ENCODE measurements around the gene INPP5A.

The INPP5A gene

DNA sequence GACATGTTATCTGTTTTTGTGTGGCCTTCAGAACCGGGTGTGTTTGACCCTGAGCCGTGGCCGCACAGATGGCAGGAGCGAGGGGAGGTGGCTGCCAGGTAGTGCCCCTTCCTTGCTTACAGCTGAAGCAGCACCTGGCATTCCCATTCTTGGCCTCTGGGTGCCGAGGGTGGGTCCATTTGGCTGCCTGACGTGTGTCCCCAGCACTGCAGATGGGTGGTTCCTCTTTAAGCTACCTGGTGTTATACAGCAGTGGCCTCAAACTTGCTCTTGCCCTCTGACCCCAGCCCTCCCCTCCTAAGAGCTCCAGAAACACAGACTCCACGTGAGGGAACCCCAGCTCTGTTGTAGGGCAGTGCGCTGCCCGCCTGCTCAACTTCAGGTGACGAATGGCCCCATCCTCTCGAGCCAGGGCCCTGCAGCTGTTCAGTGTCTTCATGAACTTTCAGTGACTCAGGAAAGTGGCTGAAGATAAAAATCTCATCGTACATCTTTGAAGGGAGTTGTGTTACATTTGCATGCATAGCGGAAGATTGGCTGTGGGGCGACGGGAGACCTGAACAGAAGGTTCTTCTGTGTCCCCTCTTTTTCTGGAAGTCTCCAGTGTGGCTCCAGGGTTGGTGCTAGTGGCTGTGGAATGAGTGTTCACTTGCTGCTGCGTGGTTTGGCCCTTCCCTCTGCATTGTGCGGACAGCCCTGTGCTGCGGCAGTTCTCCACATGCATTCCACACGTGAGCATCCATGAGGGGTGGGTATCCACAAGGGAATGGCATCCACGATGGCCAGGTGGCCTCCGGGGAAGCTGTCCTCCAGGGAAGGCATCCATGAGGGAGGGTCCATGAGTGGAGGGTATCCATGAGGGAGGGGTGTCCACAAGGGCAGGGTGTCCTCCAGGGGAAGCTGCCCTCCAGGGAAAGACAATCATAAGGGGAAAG, 91.6 kb downstream of the INPP5A start:
- DNase-seq (ENCODE audit: low read depth), result no peak

DNA sequence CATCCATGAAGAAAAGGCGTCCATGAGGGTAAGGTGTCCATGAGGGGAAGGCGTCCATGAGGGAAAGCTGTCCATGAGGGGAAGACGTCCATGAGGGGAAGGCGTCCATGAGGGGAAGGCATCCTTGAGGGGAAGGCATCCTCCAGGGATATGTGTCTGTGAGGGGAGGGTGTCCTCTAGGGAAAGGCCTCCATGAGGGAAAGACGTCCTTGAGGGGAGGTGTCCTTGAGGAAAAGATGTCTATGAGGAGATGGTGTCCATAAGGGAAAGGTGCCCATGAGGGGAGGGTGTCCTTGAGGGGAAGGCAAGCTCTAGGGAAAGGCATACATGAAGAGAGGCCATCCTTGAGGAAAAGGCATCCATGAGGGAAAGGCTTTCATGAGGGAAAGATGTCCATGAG, 92.6 kb downstream of the INPP5A start:
- DNase-seq (ENCODE audit: low read depth), result no peak

DNA sequence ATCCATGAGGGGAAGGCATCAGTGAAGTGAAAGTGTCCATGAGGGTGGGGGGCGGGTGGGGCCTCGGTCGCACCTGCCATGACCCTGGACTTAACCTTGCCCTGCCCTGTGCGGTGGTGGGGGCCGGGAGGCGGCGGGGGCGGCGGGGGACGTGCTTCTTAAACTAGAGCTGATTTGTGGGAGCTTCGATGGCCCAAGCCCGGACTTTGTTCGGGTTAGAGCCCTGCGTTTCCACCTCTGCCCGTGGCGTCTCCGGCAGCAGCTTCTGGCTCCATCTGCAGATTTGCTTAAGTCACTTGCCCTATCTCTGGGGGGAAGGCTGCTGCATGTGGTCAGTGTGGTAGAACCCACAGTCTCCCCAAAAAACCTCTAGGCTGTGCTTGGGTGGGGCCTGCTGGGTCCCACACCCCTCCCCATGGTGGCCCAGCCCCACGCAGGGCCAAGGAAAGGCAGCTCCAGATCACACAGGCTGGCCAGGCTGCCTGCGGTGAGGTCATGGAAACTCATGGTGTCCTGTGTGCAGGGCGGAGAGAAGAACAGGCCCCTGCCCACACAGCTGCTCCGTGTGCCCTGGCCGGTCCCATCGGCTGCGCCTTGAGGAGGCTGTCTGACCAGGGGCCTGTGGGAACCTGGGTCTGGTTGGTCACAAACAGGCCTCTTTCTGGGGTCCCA, 93.2 kb downstream of the INPP5A start:
- no peak for DNase-seq (ENCODE audit: low read depth)

DNA sequence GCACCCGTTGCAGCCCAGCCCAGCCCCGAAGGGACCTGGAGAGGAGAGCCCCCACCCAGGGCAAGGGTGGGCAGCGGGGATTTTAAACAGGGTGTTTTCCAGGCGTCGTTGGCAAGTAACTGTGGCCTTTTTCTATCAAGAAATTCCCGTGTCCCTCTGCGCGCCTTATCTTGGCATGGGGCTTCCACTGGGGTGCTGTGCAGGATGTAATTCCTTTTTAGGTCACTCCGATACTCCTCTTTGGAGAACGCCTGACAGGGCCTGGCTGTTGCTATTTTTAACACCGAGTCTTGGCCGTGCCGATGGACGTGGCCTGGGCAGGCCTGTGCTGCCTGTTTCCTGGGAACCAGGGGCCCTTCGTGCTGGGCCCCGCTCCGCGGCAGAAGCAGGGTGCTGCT, 93.8 kb downstream of the INPP5A start:
- DNase-seq (ENCODE audit: low read depth), result no peak

DNA sequence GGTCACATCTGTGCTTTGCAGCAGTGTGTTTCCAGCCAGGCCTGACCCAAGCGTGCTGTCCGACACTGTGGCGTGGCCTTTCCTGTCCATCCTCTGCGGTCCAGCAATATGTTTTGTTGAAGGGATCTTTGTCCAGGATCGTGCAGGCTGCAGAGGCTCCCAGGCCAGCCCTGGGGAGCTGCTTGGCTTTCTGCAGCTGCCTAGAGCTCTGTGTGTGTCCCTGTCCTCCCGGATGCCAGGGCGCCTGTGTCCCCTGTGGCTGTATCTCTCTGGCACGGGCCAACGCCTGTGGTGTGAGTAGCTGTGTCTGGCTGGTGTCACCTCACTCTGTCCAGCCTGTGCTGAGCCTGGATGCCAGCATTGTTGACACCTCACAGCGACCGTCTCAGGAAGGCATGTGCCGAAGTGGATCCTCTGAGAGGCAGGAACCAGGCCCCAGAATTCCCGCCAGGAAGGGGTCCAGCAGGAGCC, 94.5 kb downstream of the INPP5A start:
- DNase-seq (ENCODE audit: low read depth), result no peak

DNA sequence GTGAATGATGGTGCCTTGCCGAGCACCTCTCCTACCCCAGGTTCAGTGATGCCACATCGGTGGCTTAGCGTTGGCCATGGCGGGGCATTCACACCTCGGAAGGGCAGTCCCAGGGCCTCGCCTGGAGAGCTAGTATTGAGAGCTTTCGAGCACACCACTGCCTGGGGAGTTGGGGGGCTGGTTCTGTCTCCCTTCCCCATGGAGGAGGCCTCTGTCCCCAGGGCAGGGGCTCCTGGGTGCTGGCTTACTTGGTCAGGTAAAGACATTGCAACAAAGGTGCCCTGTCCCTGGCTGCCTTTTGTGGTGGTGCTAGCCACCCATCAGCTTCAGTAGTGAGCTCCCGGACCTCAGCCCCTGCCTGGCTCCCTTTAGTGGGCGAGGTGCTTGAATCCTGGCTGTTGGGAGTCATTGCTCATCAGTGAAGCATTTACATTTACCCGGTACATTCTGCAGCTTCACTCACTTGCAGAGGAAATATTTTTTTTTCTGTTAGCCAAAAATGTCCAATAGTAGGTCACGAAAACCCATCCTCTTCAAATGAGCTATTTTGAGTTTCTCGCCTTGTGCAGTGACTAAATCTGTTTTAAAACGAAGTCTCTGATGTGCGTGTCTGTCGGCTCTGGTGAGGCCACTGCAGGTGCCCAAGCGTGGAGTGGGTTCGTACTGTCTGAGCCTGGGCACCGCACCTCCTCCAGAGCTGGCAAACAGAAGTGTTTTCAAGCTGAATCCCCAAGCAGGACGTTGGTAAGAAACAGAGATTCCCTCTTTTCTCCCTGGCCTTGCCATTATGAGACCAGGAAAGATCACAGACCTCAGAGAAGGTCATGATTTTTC, 95.5 kb downstream of the INPP5A start:
- no peak for DNase-seq (ENCODE audit: low read depth)

DNA sequence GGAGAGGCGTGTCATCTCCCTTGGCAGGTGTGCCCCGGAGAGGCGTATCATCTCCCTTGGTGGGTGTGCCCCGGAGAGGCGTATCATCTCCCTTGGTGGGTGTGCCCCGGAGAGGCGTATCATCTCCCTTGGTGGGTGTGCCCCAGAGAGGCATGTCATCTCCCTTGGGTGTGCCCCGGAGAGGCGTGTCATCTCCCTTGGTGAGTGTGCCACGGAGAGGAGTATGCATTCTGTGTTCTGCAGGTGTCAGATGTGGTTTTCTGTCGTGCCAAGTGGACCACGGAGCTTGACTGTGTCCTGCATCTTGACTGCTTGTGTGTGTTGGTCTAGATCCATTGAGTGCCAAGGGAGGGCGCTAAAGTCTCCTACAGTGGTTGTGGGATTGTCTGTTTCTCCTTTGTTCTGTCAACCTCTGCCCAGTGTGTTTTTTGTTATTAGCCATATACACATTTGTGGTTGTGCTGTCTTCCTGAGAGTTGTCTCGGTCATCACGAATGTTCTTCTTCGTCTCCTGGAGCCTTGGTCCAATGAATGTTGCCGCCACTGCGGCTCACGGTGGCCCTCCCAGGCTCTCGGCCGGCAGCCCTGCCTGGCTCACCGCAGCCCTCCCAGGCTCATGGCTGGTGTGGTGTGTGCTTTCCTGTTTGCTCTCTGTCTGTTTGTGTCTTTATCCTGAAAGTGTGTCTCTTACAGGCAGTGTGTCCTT, 96.8 kb downstream of the INPP5A start:
- DNase-seq (ENCODE audit: low read depth), result no peak

DNA sequence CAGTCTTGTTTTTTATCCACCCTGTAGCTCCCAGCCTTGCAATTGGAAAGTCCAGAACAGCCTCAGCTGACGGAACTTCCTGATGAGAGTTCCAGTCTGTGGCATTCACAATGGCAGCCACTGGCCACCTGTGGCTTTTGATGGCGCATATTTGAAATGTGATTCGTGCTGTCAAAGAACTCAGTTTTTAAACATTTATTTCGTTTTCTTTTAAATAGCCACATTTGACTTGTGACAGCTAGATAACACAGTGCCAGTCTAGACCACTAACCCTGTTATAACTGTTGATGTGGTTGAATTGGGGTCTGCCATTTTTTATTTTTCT, 97.3 kb downstream of the INPP5A start:
- no peak for DNase-seq (ENCODE audit: low read depth)

DNA sequence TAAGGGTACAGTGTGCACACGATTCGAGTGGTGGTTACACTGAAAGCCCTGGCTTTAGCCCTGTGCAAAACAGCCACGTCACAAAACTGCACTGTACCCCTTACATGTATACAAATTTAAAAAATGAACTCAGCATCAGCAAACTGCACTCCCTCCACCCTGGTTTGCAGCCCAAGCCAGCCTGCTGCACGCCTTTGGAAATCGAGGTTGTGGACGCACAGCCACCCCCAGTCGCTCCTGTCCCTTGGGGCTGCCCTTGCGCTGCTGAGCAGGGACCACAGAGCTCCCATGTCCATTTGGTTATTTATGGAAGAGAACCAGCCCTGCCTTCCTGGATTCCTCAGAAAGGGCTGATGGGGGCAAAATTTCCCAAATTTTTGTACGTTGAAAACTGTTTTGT, 98.8 kb downstream of the INPP5A start:
- no peak for DNase-seq (ENCODE audit: low read depth)

DNA sequence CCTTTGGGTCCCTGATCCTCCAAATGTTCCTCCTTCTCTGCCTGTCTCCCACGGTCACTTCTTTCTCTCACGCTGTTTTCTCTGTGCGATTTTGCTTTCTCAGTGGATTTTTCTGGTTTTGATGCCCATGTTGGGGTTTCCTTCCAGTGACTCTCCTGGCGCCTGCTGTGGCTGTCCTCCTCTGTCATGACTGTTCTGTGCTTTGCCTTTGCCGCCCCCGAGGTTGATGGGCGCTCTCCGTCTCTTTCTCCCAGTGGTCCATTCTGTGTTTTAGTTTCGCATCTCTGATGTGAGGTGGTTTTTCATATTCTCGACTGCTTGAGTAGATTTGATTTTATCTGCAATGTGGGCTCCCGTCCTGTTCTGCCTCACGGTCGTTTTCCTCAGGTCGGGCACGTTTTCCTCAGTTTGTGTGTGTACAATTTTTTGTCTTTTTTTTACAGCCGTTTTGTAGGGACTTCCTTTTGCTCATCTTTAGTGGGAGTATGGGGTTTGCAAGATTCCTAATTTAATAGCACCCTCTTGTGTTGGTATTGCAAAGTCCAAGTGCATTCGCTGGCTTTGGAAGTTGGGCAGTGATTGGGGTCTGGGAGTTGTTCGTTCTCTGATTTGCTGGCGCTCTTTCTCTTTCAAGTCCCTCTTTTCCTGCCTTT, 100.0 kb downstream of the INPP5A start:
- no peak for DNase-seq (ENCODE audit: low read depth)

DNA sequence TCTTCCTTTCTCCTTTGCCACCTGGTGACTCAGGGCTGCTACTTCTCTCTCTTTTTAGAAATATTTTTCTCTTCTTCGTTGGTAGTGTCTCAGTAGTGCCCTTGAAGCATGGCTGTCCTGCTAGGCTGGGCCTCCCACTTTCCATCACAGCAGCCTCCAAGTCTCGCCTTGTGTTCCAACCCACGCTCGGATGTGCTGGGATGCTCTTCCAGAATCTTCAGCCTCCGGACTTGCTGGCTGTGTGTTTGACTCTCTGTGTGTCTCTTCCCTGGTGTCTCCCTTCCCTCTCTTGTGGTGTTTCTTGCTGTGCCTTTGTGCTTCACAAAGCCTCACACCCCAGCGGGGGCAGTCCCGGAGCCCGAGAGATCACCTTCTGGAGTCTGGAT, 100.5 kb downstream of the INPP5A start:
- DNase-seq (ENCODE audit: low read depth), result no peak

DNA sequence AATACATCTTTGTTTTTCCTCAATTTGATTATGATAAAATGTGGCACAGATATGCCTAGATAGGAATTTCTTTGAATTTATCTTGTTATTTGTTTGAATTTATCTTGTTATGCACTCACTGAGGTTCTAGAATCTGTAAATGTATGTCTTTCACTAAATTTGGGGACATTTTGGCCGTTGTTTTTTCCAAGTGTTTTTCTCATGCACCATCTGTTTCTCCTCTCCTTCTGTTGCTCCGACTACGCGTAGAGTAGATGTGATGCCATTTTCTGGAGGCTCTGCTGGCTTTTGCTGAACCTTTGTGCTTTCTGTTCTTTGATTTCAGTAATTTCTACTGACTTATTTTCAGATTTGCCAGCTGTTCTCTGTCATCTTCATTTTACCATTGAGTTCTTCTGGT, 101.9 kb downstream of the INPP5A start:
- no peak for DNase-seq (ENCODE audit: low read depth)

DNA sequence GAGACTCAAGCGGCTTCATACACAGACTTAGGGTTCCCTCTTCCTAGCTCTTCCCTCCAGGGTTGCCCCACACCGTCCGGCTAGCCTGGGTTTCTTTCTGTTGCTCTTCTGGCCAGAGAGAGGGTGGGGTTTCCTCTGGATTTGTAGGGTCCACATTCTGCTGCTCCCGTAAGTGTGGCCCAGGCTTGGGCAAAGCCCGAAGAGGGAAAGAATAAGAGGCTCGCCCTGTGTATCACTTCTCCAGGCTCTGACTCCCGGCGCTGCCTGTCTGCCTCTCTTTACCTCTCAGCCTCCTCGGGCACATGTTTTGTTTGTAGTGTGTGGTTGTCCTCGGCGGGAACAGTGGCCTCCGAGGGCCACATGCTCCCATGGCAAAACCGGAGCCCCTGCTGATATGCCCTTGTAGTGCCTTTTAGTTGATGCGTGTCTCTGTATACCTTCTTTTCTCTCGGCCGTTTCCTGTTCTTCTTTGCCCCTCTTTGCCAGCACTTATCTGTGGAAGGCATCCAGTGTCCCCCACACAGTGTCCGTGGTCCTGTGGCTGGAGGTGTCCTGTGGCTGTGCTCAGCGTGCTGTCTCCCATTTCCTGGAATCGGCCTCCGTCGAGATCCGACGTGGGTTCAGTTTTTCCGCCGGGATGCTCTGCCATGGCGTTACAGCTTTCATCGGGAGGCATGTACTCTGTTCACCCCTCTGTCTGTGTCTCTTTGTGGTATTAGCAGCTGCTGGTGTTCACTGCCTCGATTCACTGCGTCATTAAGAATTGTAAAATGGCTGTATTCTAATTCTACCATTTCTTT, 102.9 kb downstream of the INPP5A start:
- DNase-seq (ENCODE audit: low read depth), result no peak

DNA sequence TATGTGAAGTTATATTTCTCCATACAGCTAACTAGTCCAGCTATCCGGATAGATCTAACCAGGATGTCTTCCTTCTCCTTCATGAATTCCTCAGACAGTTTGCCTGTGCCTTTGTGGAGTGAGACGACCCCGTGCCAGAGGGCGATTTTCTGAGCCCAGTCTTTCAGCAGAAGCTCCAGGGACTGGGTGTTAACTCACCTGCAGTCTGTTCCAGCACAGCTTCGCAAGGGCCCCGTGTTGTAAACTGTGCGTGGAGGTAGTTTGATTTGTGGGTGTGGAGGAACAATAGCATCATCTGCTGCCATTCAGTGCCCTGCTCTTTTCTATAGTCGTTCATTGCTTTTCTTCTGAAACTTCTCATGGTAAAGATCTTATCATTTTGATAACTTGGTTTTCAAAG, 103.8 kb downstream of the INPP5A start:
- DNase-seq (ENCODE audit: low read depth), result no peak

DNA sequence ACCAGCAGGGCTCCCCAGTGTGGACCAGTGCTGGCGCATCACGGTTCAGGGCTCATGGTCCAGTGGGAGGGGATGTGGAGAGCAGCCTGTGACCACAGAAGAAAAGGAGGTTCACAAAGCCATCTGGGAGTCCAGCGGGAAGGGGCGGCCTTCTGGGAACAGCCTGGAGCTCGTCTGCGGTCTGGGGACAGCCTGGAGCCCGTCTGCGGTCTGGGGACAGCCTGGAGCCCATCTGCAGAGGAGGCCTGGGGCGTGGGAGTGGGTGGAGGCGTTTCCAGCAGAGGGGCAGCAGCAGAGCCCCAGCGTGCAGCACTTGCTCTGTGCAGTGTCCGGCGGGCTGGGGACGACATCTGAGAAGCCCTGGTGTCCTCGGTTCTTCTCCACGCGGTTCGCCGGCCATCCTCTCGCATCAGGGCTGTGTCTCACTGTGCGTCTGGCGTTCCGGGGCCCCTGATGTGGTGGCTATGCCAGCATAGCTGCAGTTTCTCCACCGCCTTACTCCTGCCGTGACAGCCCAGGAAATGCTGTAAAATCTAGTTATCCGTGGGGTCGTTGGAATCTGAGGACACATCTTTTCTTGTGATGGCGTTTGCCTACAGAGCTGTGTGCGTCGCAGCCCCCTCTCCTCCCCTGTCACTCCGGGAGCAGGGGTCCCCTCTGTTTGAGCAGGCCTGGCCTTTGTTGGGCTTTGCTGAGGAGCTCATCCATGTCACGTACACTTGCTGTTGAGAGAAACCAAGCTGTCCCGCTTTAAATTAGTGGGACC, 104.6 kb downstream of the INPP5A start:
- DNase-seq (ENCODE audit: low read depth), result no peak

DNA sequence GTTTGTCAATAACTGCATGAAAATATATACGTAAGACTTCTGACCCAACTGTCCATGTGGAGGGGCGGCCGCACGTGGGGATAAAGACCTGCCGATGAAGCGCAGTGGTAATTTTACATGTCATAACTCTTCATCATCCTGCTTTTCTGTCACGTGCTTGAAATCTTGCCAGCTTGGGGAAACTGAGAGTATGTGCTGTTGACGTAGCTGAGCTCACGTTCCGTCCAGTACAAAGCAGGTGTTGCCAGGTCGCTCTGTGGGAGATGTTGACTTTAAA, 105.1 kb downstream of the INPP5A start:
- DNase-seq (ENCODE audit: low read depth), result no peak

DNA sequence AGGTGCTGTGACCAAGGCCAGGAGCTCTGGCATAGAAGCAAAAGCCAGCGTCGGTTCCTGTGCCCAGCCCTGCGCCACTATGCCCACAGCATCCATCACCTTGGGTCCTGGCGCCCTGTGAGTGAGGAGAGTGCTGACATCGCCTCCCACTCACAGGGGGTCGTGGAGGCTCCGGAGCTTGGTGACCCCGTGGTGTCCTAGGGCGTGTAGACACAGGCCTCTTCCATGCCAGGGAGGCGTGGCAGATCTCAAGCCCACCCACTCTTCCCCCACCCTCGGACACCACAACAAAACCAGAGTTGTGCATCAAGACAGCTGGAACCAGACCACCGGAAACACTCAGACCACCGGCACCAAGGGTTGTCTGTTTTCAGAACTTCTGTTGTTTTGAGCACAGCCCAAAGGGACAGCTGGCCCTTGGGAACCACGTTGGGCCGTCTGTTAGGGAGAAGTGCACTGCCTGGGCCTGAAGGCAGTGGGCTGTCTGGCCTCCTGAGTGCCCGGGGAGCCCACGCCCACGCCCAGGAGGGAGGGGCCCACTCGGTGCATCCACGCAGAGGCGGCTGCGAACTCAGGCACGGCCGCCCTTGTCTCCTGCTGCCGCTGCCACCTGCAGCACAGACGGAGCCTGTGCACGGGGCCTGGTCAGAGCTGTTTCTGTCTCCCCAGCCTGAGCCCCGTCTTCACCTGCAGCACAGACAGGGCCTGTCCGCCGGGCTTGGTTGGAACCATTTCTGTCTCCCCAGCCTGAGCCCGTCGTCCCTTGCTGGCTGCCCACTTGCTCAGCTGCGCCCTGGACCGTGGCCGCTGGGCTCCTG, 106.3 kb downstream of the INPP5A start:
- DNase-seq (ENCODE audit: low read depth), result no peak

DNA sequence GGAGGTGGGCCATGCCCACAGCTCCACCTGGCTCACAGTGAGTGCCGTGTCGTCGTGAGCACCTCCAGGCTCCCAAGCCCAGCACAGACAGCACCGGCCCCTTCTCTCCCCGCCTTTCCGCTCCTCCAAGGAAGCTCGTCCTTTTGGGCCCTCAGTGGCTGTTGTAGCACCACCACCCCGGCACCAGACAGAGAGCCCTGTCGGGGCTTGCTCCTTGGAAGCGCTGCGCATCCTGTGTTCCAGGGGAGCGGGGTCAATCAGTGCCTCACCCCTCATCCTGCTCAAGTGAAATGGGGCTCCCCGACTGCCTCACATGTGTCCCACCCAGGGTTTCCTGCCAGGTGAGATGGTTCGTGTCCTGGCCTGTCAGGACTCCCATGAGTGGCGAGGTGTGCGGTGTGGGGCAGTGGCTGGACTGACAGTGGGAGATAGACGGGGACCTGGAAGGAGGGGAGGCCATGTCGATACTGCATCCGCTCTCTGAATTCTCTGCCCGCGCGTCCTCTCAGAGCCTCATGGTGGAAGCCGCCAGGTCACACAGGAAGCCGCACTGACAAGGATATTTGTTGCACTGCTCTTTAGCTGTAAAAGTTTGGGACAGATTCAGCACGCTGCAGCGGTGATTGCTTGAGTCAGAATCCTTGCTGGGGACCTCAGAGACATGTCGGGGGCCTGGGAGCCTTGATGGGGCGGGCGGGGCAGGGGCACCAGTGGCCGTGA, 107.1 kb downstream of the INPP5A start:
- no peak for DNase-seq (ENCODE audit: low read depth)

DNA sequence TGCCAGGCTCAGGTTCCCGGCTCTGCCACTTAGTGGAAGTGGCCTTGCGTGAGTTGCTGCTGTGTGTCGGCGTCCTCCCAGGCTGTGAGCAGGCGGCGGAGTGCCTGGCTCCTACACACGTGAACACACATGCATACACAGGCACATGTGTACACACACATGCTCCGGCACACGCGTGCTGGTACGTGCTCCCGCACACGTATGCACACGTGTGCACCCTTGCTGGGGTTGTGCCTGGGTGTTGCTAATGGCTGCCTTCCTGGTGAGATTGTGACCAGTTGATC, 107.6 kb downstream of the INPP5A start:
- no peak for DNase-seq (ENCODE audit: low read depth)
